Measurements from ENCODE around the gene SPRR3.

Gene SPRR3

GRCh38 chr1:153024413-153024812 is 22.9 kb downstream of the SPRR3 start:
- Histone ChIP-seq H3K9ac (ENCODE audit: low read depth, low read length) (no peak overlapping the region), H3K36me3 (ENCODE audit: insufficient read depth, low read depth, low read length) (no peaks in the 10 kb centered on the region), H3K27ac (ENCODE audit: low read length) (no peak overlapping the region), H3K27me3 (ENCODE audit: insufficient read depth, low read length) (no peaks in the 10 kb centered on the region), H3K9me3 (ENCODE audit: insufficient read depth, low read depth, low read length) (no peaks in the 10 kb centered on the region), H3K4me1 (ENCODE audit: insufficient read depth, low read length) (peaks cover 6% of the 10 kb centered on the region), H3K4me3 (ENCODE audit: low read length) (no peak overlapping the region)

- Histone ChIP-seq H3K27ac (ENCODE audit: low read length) (no peak overlapping the region), H3K36me3 (ENCODE audit: insufficient read depth, low read depth, low read length) (no peaks in the 10 kb centered on the region), H3K9me3 (ENCODE audit: insufficient read depth, low read depth, low read length) (no peaks in the 10 kb centered on the region), H3K4me1 (ENCODE audit: insufficient read depth, low read length) (peaks cover 6% of the 10 kb centered on the region), H3K4me3 (ENCODE audit: low read length) (no peak overlapping the region), H3K27me3 (ENCODE audit: insufficient read depth, low read length) (no peaks in the 10 kb centered on the region), H3K9ac (ENCODE audit: low read depth, low read length) (no peak overlapping the region)
Measured at GRCh38 chr1:153025797-153026196, 24.2 kb downstream of the SPRR3 start.

- Histone ChIP-seq H3K27me3 (ENCODE audit: insufficient read depth, low read length) (no peaks in the 10 kb centered on the region), H3K9me3 (ENCODE audit: insufficient read depth, low read depth, low read length) (no peaks in the 10 kb centered on the region), H3K27ac (ENCODE audit: low read length) (no peak overlapping the region), H3K36me3 (ENCODE audit: insufficient read depth, low read depth, low read length) (no peaks in the 10 kb centered on the region), H3K4me3 (ENCODE audit: low read length) (no peak overlapping the region), H3K9ac (ENCODE audit: low read depth, low read length) (no peak overlapping the region), H3K4me1 (ENCODE audit: insufficient read depth, low read length) (0 out of 2 replicates have a peak, but pooled peaks cover 3% of the 10 kb centered on the region)
Measured at GRCh38 chr1:153028766-153029165, 27.2 kb downstream of the SPRR3 start.

GRCh38 chr1:153030895-153031294 is 29.3 kb downstream of the SPRR3 start, which contains the start of gene SPRR1B:
Gene SPRR1B (plus strand): TSS chr1:153031203. CDS start chr1:153032346, 1,143 bp downstream.
- Histone ChIP-seq H3K36me3 (ENCODE audit: insufficient read depth, low read depth, low read length) (no peaks in the 10 kb centered on the region), H3K9me3 (ENCODE audit: insufficient read depth, low read depth, low read length) (no peaks in the 10 kb centered on the region), H3K27ac (ENCODE audit: low read length) (no peak within 1 kb of the TSS), H3K4me1 (ENCODE audit: insufficient read depth, low read length) (0 out of 2 replicates have a peak, but pooled peaks cover 3% of the 10 kb centered on the region), H3K9ac (ENCODE audit: low read depth, low read length) (no peak within 1 kb of the TSS), H3K27me3 (ENCODE audit: insufficient read depth, low read length) (no peaks in the 10 kb centered on the region), H3K4me3 (ENCODE audit: low read length) (no peak within 1 kb of the TSS)

GRCh38 chr1:153032073-153032472 is 30.5 kb downstream of the SPRR3 start:
- H3K36me3 ChIP-seq (ENCODE audit: insufficient read depth, low read depth, low read length): no peaks in the 10 kb centered on the region
- no peak overlapping the region for H3K4me3 ChIP-seq (ENCODE audit: low read length)
- H3K9me3 ChIP-seq (ENCODE audit: insufficient read depth, low read depth, low read length): no peaks in the 10 kb centered on the region
- H3K27me3 ChIP-seq (ENCODE audit: insufficient read depth, low read length): no peaks in the 10 kb centered on the region
- H3K27ac ChIP-seq (ENCODE audit: low read length): no peak overlapping the region
- H3K9ac ChIP-seq (ENCODE audit: low read depth, low read length): no peak overlapping the region
- H3K4me1 ChIP-seq (ENCODE audit: insufficient read depth, low read length): 0 out of 2 replicates have a peak, but pooled peaks cover 3% of the 10 kb centered on the region

GRCh38 chr1:153032677-153033308 is 31.2 kb downstream of the SPRR3 start:
- Histone ChIP-seq H3K9me3 (ENCODE audit: insufficient read depth, low read depth, low read length) (no peaks in the 10 kb centered on the region), H3K27ac (ENCODE audit: low read length) (no peak overlapping the region), H3K9ac (ENCODE audit: low read depth, low read length) (no peak overlapping the region), H3K27me3 (ENCODE audit: insufficient read depth, low read length) (no peaks in the 10 kb centered on the region), H3K36me3 (ENCODE audit: insufficient read depth, low read depth, low read length) (no peaks in the 10 kb centered on the region), H3K4me3 (ENCODE audit: low read length) (no peak overlapping the region), H3K4me1 (ENCODE audit: insufficient read depth, low read length) (0 out of 2 replicates have a peak, but pooled peaks cover 3% of the 10 kb centered on the region)

- H3K9ac ChIP-seq (ENCODE audit: low read depth, low read length): no peak overlapping the region
- H3K9me3 ChIP-seq (ENCODE audit: insufficient read depth, low read depth, low read length): no peaks in the 10 kb centered on the region
- H3K27ac ChIP-seq (ENCODE audit: low read length): no peak overlapping the region
- no peaks in the 10 kb centered on the region for H3K36me3 ChIP-seq (ENCODE audit: insufficient read depth, low read depth, low read length)
- H3K27me3 ChIP-seq (ENCODE audit: insufficient read depth, low read length): no peaks in the 10 kb centered on the region
- no peak overlapping the region for H3K4me3 ChIP-seq (ENCODE audit: low read length)
- 0 out of 2 replicates have a peak, but pooled peaks cover 3% of the 10 kb centered on the region for H3K4me1 ChIP-seq (ENCODE audit: insufficient read depth, low read length)
Measured at GRCh38 chr1:153035211-153035610, 33.7 kb downstream of the SPRR3 start.

- Histone ChIP-seq H3K4me1 (ENCODE audit: insufficient read depth, low read length) (no peaks in the 10 kb centered on the region), H3K27me3 (ENCODE audit: insufficient read depth, low read length) (no peaks in the 10 kb centered on the region), H3K9me3 (ENCODE audit: insufficient read depth, low read depth, low read length) (no peaks in the 10 kb centered on the region), H3K4me3 (ENCODE audit: low read length) (no peak within 1 kb of the TSS), H3K36me3 (ENCODE audit: insufficient read depth, low read depth, low read length) (no peaks in the 10 kb centered on the region), H3K27ac (ENCODE audit: low read length) (no peak within 1 kb of the TSS), H3K9ac (ENCODE audit: low read depth, low read length) (no peak within 1 kb of the TSS)
Measured at GRCh38 chr1:153040950-153041631, 39.5 kb downstream of the SPRR3 start, which contains the start of gene SPRR2D. Gene SPRR2D (minus strand): TSS chr1:153041120. CDS start chr1:153040346, 774 bp downstream.

GRCh38 chr1:153049211-153049610 is 47.7 kb downstream of the SPRR3 start:
- Histone ChIP-seq H3K4me3 (ENCODE audit: low read length) (no peak overlapping the region), H3K36me3 (ENCODE audit: insufficient read depth, low read depth, low read length) (no peaks in the 10 kb centered on the region), H3K9me3 (ENCODE audit: insufficient read depth, low read depth, low read length) (no peaks in the 10 kb centered on the region; the same call in 1 of the 2 replicates), H3K4me1 (ENCODE audit: insufficient read depth, low read length) (no peaks in the 10 kb centered on the region), H3K27ac (ENCODE audit: low read length) (no peak overlapping the region), H3K9ac (ENCODE audit: low read depth, low read length) (no peak overlapping the region), H3K27me3 (ENCODE audit: insufficient read depth, low read length) (no peaks in the 10 kb centered on the region)
